BLaER1 treated with 17β-estradiol and CSF1 and Interleukin-3, amounts not matched to agents 10 nM and 100 nM (cell line): ENCODE data around the gene KLF7.

ENCODE experiments used
- H3K27ac ChIP-seq, 11 experiments: shearing (Covaris generic); formaldehyde crosslinking; 2 replicates each; pipeline ENCODE4 v1.8.1; 2022
- H3K27me3 ChIP-seq, 11 experiments: shearing (Covaris generic); formaldehyde crosslinking; 2 replicates each; pipeline ENCODE4 v1.8.1; 2022
- H3K36me3 ChIP-seq, 11 experiments: shearing (Covaris generic); formaldehyde crosslinking; 2 replicates each; pipeline ENCODE4 v1.8.1; 2022
- H3K4me1 ChIP-seq, 10 experiments: shearing (Covaris generic); formaldehyde crosslinking; 2 replicates each; pipeline ENCODE4 v1.8.1; 2022
- H3K4me2 ChIP-seq, 11 experiments: shearing (Covaris generic); formaldehyde crosslinking; 2 replicates each; pipeline ENCODE4 v1.8.1; 2022
- H3K4me3 ChIP-seq, 10 experiments: shearing (Covaris generic); formaldehyde crosslinking; 2 replicates each; pipeline ENCODE4 v1.8.1; 2022
- H3K9ac ChIP-seq, 11 experiments: shearing (Covaris generic); formaldehyde crosslinking; 2 replicates each; pipeline ENCODE4 v1.8.1; 2022
- H3K9me3 ChIP-seq, 11 experiments: shearing (Covaris generic); formaldehyde crosslinking; replicated peaks in 1 of 11; 2 replicates each; pipeline ENCODE4 v1.8.1; 2022
- H4K20me1 ChIP-seq, 11 experiments: shearing (Covaris generic); formaldehyde crosslinking; 2 replicates each; pipeline ENCODE4 v1.8.1; 2022
- Cebpa-rat ChIP-seq, 11 experiments: shearing (Covaris generic); IDR thresholded peaks; 2 replicates each; pipeline ENCODE4 v1.8.1; 2022

The KLF7 gene

GRCh38 chr2:207163053-207163755 lies 2.5 kb downstream of the KLF7 start:
- H3K4me3 ChIP-seq: no peak overlapping the region
- peaks cover 4 to 20% (median 12%) of the 10 kb centered on the region in 11 experiments; a peak in 20 of 22 replicates for H3K9me3 ChIP-seq
- no peaks in the 10 kb centered on the region for H4K20me1 ChIP-seq
- H3K27me3 ChIP-seq: peaks cover 9 to 30% (median 21%) of the 10 kb centered on the region in 11 experiments; a peak in 20 of 22 replicates
- H3K4me1 ChIP-seq: peaks cover 0 to 67% (median 0%) of the 10 kb centered on the region in 10 experiments; a peak in 6 of 20 replicates
- H3K36me3 ChIP-seq: no peaks in the 10 kb centered on the region
- no peak for TF ChIP-seq Cebpa-rat (IDR thresholded peaks at IDR 0.05)
- peak overlapping the region in 3 of 11 experiments; percentile 29 to 77 (median 54); a peak in 5 of 22 replicates for H3K4me2 ChIP-seq
- H3K27ac ChIP-seq: peak overlapping the region in 2 of 11 experiments; percentile 35 to 59; a peak in 3 of 22 replicates
- H3K9ac ChIP-seq: peak overlapping the region in 2 of 11 experiments; percentile 14 to 50; a peak in 1 of 22 replicates

- Histone ChIP-seq H3K4me1 (peaks cover 0 to 69% (median 0%) of the 10 kb centered on the region in 10 experiments; a peak in 6 of 20 replicates), H4K20me1 (no peaks in the 10 kb centered on the region), H3K27me3 (peaks cover 9 to 30% (median 21%) of the 10 kb centered on the region in 11 experiments; a peak in 20 of 22 replicates), H3K9me3 (peaks cover 4 to 20% (median 12%) of the 10 kb centered on the region in 11 experiments; a peak in 20 of 22 replicates), H3K4me2 (peak overlapping the region in 1 of 11 experiments; percentile 77; a peak in 1 of 22 replicates), H3K36me3 (no peaks in the 10 kb centered on the region), H3K4me3 (no peak overlapping the region), H3K27ac (no peak overlapping the region), H3K9ac (no peak overlapping the region)
- no peak for TF ChIP-seq Cebpa-rat (IDR thresholded peaks at IDR 0.05)
Measured at GRCh38 chr2:207162316-207162715, 3.4 kb downstream of the KLF7 start.

- H4K20me1 ChIP-seq: no peaks in the 10 kb centered on the region
- H3K9ac ChIP-seq: no peak overlapping the region
- peaks cover 9 to 30% (median 21%) of the 10 kb centered on the region in 11 experiments; a peak in 20 of 22 replicates for H3K27me3 ChIP-seq
- no peak for TF ChIP-seq Cebpa-rat (IDR thresholded peaks at IDR 0.05)
- H3K36me3 ChIP-seq: no peaks in the 10 kb centered on the region
- no peak overlapping the region for H3K27ac ChIP-seq
- no peak overlapping the region for H3K4me3 ChIP-seq
- peaks cover 2 to 13% (median 10%) of the 10 kb centered on the region in 11 experiments; a peak in 20 of 22 replicates for H3K9me3 ChIP-seq
- peaks cover 0 to 71% (median 0%) of the 10 kb centered on the region in 10 experiments; a peak in 6 of 20 replicates for H3K4me1 ChIP-seq
- peak overlapping the region in 1 of 11 experiments; percentile 18; a peak in 1 of 22 replicates for H3K4me2 ChIP-seq
Measured at GRCh38 chr2:207161247-207162123, 4.3 kb downstream of the KLF7 start.

GRCh38 chr2:207160115-207160514 lies 5.6 kb downstream of the KLF7 start:
- no peak for TF ChIP-seq Cebpa-rat (IDR thresholded peaks at IDR 0.05)
- peaks cover 9 to 28% (median 21%) of the 10 kb centered on the region in 11 experiments; a peak in 20 of 22 replicates for H3K27me3 ChIP-seq
- no peak overlapping the region for H3K27ac ChIP-seq
- no peak overlapping the region for H3K9ac ChIP-seq
- H3K4me3 ChIP-seq: no peak overlapping the region
- peaks cover 0 to 2% (median 0%) of the 10 kb centered on the region in 11 experiments; a peak in 3 of 22 replicates for H3K9me3 ChIP-seq
- no peak overlapping the region for H3K4me2 ChIP-seq
- peaks cover 0 to 73% (median 8%) of the 10 kb centered on the region in 10 experiments; a peak in 13 of 20 replicates for H3K4me1 ChIP-seq
- no peaks in the 10 kb centered on the region for H4K20me1 ChIP-seq
- no peaks in the 10 kb centered on the region for H3K36me3 ChIP-seq

GRCh38 chr2:207159002-207159401 lies 6.7 kb downstream of the KLF7 start:
- H3K27ac ChIP-seq: no peak overlapping the region
- H4K20me1 ChIP-seq: no peaks in the 10 kb centered on the region
- H3K36me3 ChIP-seq: no peaks in the 10 kb centered on the region
- no peak overlapping the region for H3K4me3 ChIP-seq
- peaks cover 3 to 18% (median 12%) of the 10 kb centered on the region in 11 experiments; a peak in 18 of 22 replicates for H3K27me3 ChIP-seq
- H3K9ac ChIP-seq: no peak overlapping the region
- H3K9me3 ChIP-seq: no peaks in the 10 kb centered on the region
- H3K4me2 ChIP-seq: peak overlapping the region in 2 of 11 experiments; percentile 81 to 95; a peak in 2 of 22 replicates
- TF ChIP-seq Cebpa-rat (IDR thresholded peaks at IDR 0.05): no peak
- H3K4me1 ChIP-seq: peaks cover under 1 to 74% (median 17%) of the 10 kb centered on the region in 10 experiments; a peak in 13 of 20 replicates

- Histone ChIP-seq H3K36me3 (no peaks in the 10 kb centered on the region), H4K20me1 (no peaks in the 10 kb centered on the region), H3K4me3 (no peak overlapping the region), H3K4me2 (peak overlapping the region in 4 of 11 experiments; percentile 3 to 95 (median 76); a peak in 6 of 22 replicates), H3K27ac (peak overlapping the region in 3 of 11 experiments; percentile 49 to 70 (median 67); a peak in 6 of 22 replicates), H3K9me3 (no peaks in the 10 kb centered on the region), H3K4me1 (peaks cover 8 to 74% (median 23%) of the 10 kb centered on the region in 10 experiments; a peak in 15 of 20 replicates), H3K9ac (no peak overlapping the region), H3K27me3 (peaks cover 0 to 5% (median 0%) of the 10 kb centered on the region in 11 experiments; a peak in 4 of 22 replicates)
- TF ChIP-seq Cebpa-rat (IDR thresholded peaks at IDR 0.05): no peak
Measured at GRCh38 chr2:207157731-207158130, 8.0 kb downstream of the KLF7 start.

GRCh38 chr2:207157162-207157481 lies 8.6 kb downstream of the KLF7 start:
- Histone ChIP-seq H3K9ac (no peak overlapping the region), H3K4me1 (peaks cover 8 to 77% (median 23%) of the 10 kb centered on the region in 10 experiments; a peak in 15 of 20 replicates), H3K36me3 (no peaks in the 10 kb centered on the region), H3K4me3 (no peak overlapping the region), H3K27ac (peak overlapping the region in 3 of 11 experiments; percentile 49 to 70 (median 67); a peak in 5 of 22 replicates), H3K9me3 (no peaks in the 10 kb centered on the region), H3K4me2 (peak overlapping the region in 4 of 11 experiments; percentile 3 to 95 (median 76); a peak in 6 of 22 replicates), H3K27me3 (0 out of 22 replicates have a peak, but pooled peaks cover 0 to 5% (median 0%) of the 10 kb centered on the region in 11 experiments), H4K20me1 (no peaks in the 10 kb centered on the region)
- TF ChIP-seq Cebpa-rat (IDR thresholded peaks at IDR 0.05): no peak

GRCh38 chr2:207156451-207157161 lies 9.1 kb downstream of the KLF7 start:
- H3K36me3 ChIP-seq: no peaks in the 10 kb centered on the region
- H3K4me3 ChIP-seq: no peak overlapping the region
- H3K27ac ChIP-seq: no peak overlapping the region
- 0 out of 22 replicates have a peak, but pooled peaks cover 0 to 4% (median 0%) of the 10 kb centered on the region in 11 experiments for H3K27me3 ChIP-seq
- H4K20me1 ChIP-seq: no peaks in the 10 kb centered on the region
- H3K9me3 ChIP-seq: no peaks in the 10 kb centered on the region
- no peak for TF ChIP-seq Cebpa-rat (IDR thresholded peaks at IDR 0.05)
- no peak overlapping the region for H3K9ac ChIP-seq
- peaks cover 8 to 81% (median 23%) of the 10 kb centered on the region in 10 experiments; a peak in 15 of 20 replicates for H3K4me1 ChIP-seq
- peak overlapping the region in 4 of 11 experiments; percentile 44 to 95 (median 76); a peak in 7 of 22 replicates for H3K4me2 ChIP-seq
